DMS114 treated with DMSO at 0.1 percent for 48 hours (cell line): Measurements from ENCODE around the gene COMMD2.
A peak's percentile ranks its signal among the peaks of the same experiment; 100 is the strongest.

Source experiments
- DNase-seq: peaks from one replicate; lab custom pipeline; 2025; ENCODE audit not compliant: unreplicated experiment; lab: John Stamatoyannopoulos, UW

COMMD2 gene

DNA sequence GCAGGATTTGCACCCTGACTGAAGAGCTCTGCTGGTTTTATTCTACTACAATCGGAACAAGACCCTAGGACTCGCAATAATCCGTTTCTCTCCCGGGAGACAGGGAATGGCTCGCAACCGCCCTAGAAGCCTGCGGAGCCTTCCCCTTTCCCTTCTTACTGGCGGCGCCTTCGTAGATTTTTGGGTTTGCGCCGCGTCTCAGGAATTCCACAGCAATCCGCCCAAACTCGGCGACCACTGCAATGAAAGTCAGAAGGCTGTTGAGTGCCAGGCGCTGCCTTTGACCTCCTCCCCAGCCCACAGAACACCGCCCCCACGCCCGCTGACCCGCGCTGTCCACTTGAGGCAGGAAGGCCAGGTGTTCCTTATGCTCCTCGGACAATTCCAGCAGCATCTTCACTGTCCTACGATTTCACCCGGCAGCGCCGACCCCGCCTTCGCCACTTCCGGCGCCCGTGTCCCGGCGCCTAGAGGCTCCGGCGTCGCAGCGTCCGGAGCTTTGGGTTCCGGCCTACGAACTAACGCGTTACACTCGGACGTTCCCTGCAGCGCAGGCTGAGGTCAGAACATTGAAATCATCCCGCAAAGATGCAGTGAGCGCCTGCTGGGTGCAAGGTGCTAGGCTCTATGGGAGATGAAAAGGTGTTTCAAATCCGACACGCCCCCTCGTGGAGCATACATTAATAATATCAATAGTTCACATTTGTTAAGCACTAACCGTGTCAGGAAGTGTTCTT is at the start of gene COMMD2:
COMMD2 (minus strand) TSS at position 439 of the 737 bp plus-strand sequence; CDS start at position 394, 45 bp downstream.
- peak; percentile 66 for DNase-seq

DNA sequence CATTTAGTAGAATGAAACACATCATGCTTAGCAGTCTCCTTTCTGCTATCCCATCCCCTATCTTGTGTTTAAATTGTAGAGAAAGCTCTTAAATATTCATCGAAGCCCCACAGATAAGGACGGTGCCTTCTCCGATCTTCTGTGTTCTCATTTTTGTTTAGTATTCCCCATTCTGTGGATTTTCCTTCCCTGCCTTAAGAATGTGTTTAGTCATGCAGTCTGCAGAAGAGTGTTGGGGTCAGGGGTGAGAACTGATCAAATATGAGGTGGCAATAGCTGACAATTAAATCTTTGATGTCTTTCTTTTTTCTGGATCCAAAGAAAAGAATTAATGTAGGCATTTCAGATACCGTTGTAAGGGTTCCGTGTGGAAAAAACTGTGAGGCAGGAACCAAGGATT is 49.4 kb upstream of the COMMD2 start:
- DNase-seq = no peak

DNA sequence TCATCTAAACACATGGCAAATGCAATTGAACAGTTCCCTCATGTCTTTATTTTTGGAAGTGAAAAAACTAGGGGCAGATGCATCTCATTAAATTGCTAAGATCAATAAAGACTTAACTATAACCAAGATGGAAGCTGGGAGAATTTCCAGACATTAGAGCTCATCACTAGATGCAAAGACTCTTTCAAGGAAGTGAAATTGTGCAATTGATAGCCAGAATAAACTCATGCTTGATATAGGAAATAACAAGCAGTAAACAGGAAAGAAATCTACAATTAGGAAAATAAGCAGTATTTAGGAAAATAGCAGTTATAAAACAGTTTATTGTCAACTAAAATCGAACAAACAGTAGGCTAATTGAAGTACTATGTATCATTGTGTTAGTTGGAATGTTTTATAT is 48.9 kb upstream of the COMMD2 start:
- DNase-seq = no peak

DNA sequence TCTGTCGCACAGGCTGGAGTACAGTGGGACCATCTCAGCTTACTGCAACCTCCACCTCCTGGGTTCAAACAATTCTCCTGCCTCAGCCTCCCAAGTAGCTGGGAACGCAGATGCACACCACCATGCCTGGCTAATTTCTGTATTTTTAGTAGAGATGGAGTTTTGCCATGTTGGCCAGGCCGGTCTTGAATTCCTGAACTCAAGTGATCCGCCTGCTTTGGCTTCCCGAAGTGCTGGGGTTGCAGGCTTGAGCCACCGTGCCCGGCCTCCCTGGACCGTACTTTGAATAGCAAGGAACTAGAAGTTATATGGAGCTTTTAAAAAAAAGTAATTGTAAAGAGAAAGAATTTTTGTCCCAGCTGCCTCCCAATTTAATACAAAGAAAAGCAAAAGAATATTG is 48.4 kb upstream of the COMMD2 start:
- DNase-seq = no peak

DNA sequence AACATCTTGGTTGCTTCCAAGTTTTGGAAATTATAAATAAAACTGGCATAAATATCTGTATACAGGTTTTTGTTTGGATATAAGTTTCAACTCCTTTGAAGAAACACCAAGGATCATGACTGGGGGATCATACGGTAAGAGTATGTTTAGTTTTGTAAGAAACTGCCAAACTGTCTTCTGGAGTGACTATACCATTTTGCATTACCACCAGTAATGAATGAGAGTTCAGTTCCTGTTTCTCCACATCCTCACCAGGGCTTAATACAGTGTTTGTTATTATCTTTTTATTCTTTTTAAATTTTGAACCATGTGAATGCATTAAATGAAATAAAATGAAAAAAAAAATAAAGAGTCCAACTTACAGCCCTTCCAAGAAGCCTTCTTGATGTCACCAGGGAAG is 43.7 kb upstream of the COMMD2 start:
- DNase-seq = no peak

DNA sequence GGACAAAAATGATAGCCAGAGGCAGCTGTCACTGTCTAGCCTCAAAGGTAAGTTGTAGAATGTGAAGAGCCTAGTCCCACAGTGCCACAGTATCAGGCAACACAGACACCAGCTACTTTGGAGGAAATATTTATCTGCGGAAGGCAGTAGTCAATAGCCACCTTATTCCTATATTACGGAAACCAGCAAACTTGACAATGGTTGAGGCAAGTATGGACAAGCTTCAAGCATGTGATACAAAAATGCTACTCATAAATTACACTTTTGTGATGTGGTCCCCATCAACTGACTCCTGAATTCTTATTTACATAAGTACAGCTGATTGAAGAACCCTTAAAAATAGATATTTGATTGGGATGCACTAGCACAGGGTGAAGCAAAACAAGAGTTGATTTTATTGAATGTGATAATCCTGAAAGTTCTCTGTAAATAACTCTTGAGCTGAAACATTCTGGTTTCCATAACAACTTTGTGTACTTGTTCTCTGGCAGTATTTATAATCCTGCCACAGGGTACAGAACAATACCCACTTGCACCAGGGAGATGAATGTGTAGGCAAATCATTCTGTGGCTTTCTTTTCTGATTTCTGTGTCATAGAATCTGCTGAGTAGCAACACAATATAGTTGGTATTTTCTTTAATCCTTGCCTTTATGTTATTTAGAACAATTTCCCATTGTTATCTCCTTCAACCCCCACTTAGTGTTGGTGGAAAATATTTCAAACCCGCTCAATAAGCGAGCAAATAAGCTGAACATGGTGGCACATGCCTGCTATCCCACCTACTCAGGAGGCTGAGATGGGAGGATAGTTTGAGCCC is 40.4 kb upstream of the COMMD2 start, which contains the start of gene ANKUB1:
ANKUB1 (minus strand) TSS at position 103 of the 819 bp plus-strand sequence. CDS start 188 bp downstream, outside the sequence.
- DNase-seq = no peak

DNA sequence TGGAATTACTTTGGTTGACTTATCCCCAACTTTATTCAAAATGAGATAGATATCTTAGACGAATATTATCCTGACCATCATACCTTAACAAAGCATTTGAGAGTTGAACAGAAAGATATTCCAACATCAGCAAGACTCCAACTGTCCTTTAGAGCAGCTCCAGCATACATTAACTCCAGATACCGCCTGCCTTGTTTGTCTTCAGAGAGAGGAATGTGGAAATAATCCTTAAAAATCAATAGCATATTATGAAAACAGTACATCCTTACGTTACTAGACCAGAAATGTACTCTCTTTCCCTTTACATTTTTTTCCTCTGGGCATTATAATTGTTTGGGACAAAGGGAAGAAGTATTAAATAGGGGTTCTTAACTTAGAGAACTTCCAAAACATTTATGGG is 38.4 kb upstream of the COMMD2 start:
- no peak for DNase-seq

DNA sequence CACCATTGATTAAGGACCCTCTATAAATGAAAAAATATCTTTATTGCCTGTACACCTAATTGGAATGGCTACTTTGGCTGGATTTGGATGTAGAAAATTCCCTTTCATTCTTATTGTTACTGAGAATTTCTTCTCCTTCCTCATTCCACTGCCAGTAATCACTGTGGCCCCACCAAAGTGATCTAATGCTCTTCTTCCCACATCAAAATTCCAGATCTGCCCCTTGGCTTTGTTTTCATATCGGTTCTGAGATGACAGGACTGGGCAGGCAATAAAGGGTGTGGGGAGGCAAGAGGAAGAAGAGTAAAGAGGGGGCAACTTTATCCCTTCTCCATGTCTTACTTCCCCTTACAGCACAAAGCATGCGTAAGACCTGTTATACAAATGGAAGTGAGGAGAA is 38.0 kb upstream of the COMMD2 start:
- DNase-seq = no peak

DNA sequence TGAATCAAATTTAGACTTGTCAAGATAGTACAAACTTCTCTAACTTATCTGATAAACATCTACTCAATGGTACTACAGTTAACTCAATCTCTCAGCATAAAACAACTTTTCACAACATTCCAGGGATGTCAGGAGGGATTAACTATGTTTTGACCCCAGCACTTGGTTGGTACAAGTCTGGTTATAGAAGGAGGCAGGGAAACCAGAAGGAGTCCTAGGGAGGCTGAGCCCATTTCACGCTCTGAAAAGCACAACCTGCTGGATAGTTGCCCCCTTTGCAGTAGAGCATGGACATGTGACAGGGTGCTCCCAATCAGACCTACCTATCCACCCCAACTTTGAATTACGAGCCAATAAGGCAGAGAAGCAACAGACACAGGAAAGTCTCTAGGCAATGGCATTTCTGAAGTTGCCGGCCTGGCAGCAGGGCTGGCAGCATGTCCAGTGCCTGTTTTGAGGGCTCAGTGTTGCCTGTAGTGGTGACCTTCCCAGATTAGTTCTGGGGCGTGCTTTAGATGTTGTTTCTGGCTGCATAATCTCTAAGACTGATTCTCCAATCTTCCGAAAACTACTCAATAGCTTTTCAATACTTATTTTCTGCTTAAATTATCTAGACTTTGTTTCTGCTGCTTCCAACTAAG is 31.9 kb upstream of the COMMD2 start:
- DNase-seq = no peak

DNA sequence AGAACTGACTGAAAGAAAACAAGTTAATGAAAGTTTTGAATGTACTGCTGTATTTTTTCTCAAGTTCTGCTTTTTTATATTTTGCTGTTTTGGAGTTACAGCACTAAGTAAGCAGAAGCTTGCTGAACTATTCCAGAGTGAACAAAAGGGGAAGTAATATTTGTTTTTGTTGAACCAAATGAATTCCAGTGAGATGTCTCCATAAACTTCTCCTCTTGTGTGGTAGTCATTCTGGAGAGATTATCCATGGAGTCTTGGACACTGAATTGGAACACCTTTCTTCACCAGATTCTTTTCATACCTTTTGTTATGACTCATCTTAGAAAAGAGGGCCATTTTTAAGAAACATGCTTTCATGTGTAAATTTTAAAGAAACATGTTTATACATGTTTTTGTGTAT is 31.3 kb upstream of the COMMD2 start:
- no peak for DNase-seq

DNA sequence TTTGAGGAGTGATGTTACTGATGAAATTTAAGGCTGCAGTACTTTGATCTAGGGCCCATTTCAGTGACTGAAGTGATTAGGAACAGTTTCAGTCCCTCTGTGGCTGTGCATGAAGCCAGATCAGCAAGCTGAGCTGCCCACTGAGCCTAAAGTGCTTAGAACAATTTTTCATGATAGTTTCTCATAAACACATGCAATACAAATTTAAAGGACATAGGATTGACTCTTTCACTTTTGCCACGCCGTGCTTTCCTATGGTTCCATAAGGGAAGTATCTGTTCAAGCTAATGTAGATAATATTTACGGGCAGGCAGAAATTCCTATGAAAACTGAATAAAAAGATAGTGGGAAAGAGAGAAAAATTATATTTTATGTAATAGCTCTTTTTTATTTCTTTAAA is 29.5 kb upstream of the COMMD2 start:
- DNase-seq = no peak

DNA sequence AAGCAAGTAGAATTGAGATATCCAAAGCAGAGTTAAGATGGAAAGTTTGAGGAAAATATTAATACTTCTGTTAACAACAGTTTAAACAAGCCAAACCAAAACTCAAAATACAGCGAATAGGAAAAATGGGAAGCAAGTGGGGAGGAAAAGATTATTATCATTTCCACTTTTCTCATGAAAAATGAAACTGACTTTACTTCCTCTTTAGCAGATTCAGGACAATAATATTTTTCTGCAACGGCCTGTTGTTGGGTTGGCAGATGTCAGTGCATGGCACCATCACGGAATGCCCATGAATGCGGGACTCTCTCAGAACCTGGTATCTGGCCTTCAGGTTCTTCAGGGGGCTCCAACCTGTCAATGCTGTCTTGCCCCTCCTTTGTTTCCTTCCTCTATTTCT is 28.9 kb upstream of the COMMD2 start:
- DNase-seq = no peak

DNA sequence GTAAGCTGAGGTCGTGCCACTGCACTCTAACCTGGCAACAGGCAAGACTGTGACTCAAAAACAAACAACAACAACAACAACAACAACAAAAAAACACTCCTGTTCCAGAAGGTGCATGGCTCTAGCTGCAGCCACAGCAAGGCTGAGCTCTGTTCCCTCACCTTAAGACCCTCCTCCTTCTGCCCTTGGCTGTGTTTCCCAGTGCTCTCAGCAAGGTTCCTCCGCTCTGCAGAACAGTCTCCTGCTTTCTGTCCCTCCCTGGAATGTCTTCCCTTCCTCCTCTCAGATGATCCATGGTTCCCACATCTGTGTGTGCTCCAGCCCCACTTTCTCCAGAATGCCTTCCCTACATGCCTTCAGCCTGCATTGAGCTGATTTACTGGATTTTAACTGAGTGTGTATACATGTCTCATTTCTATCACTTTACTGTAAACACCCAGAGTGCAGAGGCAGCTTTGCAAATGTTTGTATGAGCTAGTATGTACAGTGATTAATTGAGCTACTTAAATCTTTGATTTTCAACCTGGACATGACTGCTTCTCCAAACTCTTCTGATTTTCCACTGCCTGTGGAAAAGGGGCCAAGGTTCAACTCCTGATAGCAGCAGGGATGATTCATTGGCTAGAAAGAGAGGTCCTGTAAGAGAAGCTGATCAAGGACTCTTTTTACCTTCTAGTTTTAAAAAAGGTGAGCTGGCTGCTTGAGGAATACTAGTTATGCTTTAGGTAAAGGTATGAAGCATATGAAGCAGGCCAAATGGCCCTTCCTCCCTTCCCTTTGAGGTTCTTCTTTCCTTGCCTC is 25.3 kb upstream of the COMMD2 start:
- DNase-seq = no peak

DNA sequence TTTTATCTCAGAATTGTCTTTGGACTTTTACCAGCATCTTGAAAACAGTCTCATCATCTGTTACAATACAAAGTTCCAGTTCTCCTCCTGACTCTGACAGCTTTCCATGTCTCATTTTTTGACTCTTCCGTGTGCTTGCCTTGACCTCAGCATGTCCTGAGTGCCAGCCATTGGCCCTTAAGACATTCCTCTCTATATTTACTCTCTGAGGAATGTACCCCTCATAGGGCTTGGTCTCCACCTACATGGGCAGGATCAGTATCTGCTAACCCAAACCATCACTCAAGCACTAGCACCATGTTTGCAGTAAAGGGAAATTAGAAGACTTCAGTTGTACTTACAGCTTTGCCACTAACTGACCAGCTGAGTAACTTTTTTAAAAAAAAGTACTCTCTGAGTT is 23.9 kb upstream of the COMMD2 start:
- no peak for DNase-seq

DNA sequence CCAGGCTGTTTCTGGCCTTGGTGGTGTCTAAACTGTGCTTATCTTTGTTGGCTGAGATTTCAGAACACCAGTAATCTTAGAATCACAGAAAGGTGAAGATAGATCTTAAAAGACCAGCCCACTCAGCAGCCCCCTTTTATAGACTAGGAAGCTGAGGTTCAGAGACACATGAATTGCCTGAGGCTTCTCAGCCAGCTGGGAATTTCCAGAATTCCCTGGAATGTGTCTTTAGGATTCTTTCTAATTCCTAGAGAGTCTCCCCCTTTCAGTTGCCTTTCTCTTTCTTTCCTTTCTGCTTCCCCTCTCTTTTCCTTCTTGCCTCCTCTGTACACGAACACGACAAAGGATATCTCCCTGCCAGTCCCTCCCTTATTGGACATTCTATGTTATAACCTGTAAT is 20.6 kb upstream of the COMMD2 start:
- DNase-seq = no peak

DNA sequence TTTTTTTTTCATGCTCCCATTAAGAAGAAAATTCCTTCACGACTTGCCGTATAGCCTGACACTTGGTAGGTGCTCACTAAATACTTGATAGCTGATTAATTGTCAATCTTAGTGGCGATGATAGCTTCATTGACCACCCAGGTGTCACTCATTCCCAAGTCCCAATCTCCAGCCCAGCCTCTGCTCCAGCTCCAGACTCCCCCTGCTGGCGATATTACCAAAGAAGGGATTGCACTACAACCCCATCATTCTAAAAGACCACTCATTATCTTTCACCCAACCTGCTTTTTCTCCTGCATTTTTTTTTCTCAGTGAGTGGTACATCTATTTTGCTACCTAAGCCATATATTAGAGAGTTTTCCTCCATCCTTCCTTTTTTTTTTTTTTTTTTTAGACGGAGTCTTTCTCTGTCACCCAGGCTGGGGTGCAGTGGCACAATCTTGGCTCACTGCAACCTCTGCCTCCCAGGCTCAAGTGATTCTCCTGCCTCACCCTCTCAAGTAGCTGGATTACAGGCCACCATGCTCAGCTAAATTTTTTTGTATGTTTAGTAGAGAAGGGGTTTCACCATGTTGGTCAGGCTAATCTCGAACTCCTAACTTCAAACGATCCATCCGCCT is 19.5 kb upstream of the COMMD2 start:
- peak; percentile 44 for DNase-seq

DNA sequence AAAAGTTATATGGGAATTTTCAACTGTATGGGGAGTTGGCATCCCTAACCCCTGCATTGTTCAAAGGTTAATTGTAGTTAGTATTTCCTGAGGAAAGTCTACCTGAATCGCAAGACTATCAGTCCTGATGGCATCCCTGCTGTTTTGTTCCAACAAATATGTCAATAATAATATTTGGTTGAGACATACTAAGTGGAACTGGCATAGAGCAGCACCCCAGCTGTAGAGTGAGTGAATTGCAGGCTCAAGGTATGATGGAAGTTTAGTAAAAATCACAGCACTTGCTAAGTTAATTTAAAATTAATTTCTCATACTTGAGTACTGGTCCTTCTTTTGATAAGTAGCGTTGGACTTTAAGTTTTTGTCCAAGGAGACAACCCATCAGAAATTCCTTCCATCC is 18.0 kb upstream of the COMMD2 start:
- DNase-seq = no peak

DNA sequence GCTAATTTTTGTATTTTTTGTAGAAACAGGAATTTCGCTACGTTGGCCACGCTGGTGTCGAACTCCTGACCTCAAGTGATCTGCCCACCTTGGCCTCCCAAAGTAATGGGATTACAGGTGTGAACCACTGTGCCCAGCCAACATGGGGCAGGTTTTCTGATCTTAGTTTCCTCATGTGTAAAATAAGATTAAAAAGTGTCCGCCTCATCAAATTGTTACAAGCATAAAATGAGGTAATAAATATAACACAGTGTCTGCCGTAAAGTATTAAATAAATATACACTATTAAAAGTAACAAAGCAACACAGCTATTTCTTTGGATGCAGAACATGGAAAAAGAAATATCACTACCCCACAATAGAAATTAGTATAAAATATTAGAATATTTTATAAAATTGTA is 16.4 kb upstream of the COMMD2 start:
- no peak for DNase-seq

DNA sequence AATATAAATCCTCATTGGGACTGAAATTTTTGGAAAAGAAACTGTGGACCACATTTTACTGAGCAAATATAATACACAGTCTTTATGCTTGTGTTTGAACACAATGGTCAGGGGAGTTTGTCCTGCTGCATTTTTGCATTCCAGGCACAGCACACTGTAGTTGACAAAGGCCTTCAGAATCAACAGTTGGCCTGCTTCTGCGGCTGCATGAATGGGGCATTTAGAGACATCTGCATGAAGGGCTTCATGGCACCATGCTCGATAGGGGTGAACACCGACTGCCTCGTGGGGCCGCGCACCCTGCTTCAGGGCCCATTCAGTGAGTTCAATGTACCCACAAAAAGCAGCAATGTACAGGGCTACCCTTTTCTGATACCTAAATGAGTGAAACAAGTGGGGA is 15.4 kb upstream of the COMMD2 start:
- no peak for DNase-seq

DNA sequence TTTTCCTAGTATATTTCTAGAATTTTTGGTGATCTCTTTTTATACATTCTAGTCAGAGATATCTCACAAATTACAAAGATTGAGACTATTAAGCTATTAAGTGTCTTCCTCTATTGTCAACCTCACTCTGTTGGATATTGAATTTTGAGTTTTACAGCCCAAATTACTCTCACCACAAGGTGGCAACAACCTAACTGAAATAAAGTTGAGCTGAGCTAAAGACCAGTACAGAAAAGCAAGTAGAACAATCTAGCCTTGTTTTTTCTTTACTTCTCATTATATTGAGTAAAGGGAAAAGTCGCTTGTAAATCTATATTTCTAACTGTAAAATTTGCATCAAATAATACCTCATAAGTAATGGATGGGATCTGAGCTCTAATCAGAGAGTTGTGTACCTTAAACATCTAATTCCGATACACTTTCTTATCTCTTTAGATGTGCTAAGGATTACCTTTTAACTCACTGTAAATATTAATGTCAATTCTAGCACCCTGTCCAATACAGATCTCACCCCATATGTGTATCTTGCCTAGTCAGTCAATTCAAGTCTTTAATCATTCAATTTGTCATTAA is 13.6 kb upstream of the COMMD2 start:
- peak; percentile 19 for DNase-seq
